GM12801 (cell line): ENCODE measurements around the gene PRDX3.

Experiments
- CTCF ChIP-seq: IDR thresholded peaks from one replicate; pipeline ENCODE4 v1.5.1; 2011; ENCODE audit warnings: control low read depth; ENCODE audit not compliant: insufficient read length; ENCODE audit errors: extremely low read depth

PRDX3 gene

DNA sequence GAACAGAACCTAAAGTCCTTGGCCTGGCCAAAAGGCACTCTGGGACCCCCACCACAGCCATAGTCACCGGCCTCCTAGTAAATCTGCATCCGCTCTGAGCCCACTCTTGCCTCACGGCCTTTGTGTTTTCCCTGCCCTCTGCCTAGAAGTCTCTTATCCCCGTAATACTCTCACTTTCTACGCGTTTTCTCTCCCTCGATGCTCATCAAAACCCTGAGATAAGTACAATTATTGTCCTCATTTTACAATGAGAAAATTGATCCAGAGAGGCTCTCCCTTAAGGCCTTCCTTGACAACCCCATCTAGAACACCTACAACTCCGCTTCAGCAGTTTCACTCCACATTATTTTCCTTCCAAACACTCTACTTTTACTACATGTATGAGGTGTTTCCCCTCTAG, 11.6 kb downstream of the PRDX3 start:
- TF ChIP-seq CTCF: no peak

- no peak for TF ChIP-seq CTCF
Observed at GRCh38 chr10:119166564-119166963, 12.0 kb downstream of the PRDX3 start.

DNA sequence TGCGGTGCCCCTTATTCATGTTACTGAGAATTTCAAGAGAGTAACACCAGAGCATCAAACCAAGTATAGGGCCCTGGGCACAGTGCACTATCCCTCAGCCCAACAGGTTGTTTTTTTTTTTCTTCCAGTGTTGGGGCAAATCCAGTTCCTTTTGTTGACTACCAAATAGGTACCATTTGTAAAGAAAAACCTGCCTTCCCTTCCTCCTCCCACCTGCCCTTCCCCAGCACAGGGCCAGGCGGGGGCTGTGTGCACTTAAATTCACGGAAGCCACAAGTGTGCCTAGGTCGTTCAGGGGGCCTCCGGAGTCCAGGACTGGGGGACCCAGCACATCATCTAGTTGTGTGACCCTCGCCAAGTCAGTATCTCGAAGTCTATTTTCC, 12.5 kb downstream of the PRDX3 start:
- TF ChIP-seq CTCF: no peak

- no peak for TF ChIP-seq CTCF
Observed at GRCh38 chr10:119165171-119166117, 13.2 kb downstream of the PRDX3 start, which contains the start of gene SFXN4. SFXN4 (minus strand) TSS chr10:119165714; CDS start chr10:119165647, 67 bp downstream.

GRCh38 chr10:119162452-119163092, 16.0 kb downstream of the PRDX3 start:
- no peak for TF ChIP-seq CTCF

- no peak for TF ChIP-seq CTCF
Observed at GRCh38 chr10:119161680-119162451, 16.7 kb downstream of the PRDX3 start.

DNA sequence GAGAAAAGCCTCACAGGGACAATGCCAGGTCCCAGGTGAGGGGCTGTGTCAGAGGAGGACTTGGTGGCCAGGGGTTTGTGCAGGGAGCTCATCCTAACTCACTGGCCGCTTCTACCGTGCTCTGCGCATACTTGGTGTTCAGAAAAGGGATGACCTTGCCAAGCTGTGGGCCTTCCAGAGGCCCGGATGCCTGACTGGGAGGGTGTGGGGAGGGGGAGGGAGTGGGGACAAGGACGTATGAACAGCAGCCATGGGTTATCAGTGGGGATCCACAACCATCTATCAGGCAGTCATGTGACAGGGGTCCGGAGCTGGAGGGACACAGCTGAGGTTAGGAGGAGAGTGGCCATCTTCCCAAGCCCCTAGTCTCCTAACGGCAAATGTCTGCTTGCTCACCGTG, 19.3 kb downstream of the PRDX3 start:
- TF ChIP-seq CTCF: no peak
